HG03558 (cell line): Measurements from ENCODE around the gene MELTF.
A peak's percentile ranks its signal among the peaks of the same experiment; 100 is the strongest.

ENCODE experiments used
- ATAC-seq: cut with Tn5 transposase; IDR thresholded peaks from one replicate; pipeline ENCODE4 v1.9.1; 2021; ENCODE audit warnings: moderate number of reproducible peaks; ENCODE audit not compliant: unreplicated experiment; ENCODE audit errors: extremely low read depth

The MELTF gene

DNA sequence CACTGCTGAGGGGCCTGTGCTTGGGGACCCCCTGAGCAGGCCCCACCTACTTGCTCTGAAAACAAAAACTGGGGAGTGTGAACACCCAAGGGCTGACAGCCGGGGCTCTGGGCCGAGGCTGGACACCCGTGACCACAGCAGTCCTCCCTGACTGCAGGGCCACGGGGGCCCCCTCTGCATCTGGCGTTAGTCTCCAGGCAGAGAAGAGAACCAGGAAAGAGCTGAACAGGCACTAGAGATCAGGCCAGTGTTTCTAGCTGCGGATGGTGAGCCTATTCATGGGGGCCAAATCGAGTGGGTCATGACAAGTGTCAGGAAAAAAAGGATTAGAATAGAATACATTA lies 17.1 kb downstream of the MELTF start:
- ATAC-seq: no peak

- ATAC-seq: no peak
Measured at GRCh38 chr3:197011780-197012539, 17.7 kb downstream of the MELTF start.

- ATAC-seq: no peak
Measured at GRCh38 chr3:197010556-197011351, 18.9 kb downstream of the MELTF start.

- ATAC-seq: no peak
Measured at GRCh38 chr3:197009532-197010019, 20.0 kb downstream of the MELTF start.

DNA sequence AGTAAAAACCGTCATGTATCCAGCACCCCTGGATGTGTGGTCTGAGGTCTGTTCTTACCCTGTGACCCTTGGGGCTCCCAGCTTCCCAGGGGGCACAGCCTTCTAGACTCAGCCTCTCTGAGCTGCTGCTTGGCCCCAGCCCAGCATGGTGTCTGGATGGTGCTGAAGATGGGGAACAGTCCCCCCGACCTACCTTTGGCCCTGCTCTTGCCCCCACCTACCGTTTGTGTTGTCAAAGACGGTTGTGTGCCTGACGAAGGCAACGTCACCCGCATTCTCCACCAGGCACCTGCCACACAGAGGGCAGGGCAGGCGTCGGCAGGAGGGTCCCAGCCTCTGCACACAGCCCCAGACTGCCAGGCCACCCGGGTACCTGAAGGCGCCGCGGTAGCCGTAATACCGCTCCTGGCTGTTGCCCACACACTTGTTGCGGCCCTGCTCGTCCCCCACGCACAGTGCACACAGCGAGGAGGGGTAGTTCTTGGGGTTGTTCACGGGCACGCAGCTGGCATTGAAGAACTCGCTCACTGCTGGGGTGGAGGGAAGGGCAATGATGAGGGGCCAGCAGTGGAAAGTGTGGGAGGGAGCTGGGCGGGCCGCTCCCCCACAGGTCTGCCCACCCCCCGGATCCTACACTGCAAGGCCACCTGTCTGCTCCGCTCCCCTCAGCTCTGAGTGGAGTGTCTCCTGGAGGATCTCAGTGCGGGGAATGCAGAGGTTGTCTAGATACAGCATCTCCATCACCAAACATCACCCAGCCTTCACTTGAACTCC lies 21.0 kb downstream of the MELTF start:
- ATAC-seq: no peak

DNA sequence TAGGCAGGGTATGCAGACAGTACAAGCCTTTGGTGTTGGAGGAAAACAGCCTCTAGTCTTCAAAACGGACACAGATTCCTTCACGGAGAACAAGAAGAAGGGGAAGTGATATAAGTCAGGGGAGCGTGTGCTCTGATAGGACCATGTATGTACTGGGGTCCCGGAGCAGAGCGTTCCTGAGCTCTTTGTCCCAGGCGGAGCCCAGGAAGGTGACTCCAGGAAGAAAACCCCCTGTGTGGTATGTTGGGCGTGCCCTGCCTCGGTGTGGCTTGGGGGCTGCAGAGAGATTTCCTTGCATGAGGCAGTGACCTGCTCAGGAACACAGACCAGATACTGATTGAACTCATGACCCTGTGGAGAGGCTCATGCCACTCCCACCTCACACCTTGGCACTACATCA lies 21.7 kb downstream of the MELTF start:
- no peak for ATAC-seq

DNA sequence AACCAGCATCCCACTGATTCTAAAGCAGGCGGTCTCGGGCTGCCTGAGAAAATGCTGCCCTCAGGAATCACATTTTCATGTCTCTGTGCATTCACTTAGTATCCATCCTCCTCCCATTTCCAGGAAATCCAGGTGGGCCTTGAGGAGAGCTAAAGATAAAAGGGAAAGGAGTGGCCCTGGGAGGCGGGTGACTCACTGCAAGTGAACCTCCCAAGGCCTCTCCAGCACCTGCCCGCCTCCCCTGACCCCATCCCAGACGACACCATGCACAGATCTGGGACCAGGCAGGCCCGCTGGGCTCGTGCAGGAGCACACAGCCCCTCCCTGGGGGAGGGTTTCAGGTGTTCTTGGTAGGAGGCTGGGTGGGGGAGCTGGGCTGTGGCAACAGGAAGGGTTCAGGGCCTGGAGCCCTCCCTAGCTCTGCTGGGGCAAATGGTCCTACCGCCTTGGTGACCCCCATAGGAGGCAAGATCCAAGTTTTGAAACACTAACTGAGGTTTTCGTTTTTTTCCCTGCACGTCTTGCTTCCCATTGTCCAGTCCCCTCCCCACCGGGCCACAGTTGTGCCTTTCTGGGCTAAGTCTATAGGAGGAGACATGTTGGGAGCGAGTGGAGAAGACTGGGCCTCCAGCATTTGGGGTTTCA lies 22.2 kb downstream of the MELTF start:
- ATAC-seq: no peak

DNA sequence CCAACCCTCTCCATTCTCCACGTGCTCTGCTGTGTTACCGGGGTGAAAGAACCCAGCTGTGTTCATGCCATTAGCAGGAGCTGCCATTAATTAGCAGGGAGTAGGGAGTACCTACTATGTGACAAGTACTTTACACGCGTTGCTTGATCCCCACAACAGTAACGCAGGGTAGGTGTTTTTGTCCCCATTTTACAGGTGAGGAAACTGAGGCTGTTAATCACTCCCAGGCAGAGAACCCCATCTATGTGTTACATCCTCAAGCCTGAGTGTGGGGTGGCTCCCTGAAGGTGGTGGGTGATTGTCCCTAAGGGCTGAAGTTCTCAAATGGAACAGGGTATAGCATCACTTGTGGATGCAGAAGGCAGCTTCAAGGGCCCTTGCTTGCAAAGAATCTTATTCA lies 22.8 kb downstream of the MELTF start:
- no peak for ATAC-seq

DNA sequence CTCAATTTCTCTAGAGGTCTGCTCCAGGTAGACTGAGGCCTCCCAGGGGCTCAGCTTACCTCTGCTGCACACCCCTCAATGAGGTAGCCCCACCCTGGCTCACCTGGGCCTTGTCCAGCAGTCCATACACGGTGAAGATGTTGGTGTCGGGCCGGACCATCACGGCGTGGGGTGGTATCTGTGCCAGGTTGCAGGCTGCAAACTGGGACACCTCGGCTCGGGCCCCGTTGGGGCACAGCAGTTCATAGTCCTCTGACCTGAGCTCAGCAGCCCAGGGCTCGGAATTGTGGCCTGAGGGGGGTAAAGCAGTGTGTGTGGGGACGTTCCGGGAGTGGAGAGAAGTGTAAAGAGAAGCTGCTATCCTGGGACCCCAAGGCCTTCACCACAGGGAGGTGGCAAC lies 23.2 kb downstream of the MELTF start:
- ATAC-seq: no peak

- ATAC-seq: no peak
Measured at GRCh38 chr3:197003461-197004385, 25.9 kb downstream of the MELTF start.

GRCh38 chr3:197002701-197003454 lies 26.7 kb downstream of the MELTF start:
- peak; percentile 60 for ATAC-seq

DNA sequence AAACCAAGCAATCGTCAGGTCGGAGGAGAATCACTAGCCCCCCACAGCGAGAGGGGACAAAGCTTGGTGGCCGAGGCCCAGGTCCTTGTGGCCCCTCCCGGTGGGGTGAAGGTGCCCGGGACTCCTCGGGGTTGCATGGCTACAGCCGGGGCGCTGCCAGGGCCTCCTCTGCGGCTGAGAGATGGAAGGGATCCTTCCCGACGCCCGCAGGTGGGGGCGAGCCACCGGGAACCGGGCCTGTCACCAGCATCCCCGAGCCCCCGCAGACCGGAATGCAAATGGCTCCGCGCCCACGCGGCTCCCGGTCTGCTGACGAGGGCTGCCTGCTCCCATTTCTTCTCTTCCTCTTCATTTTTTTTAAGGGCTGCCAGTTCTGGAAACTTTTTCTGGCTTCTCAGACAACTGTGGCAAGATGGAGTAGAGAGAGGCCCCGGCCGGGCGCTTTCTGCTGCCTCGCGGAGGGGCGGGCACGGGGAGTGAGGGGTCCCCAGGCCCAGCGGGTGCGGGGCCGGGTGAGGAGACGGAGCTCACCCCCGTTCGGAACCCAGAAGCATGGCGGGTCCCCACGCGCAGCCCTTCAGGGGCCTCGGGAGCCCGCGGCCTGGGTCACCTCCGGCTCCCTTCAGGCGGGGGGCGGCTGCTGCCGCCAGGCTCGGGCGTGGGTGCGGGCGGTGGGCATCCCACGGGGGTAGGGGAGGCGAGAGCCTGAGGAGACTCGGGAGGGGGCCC lies 27.5 kb downstream of the MELTF start:
- no peak for ATAC-seq

- no peak for ATAC-seq
Measured at GRCh38 chr3:197001106-197001971, 28.3 kb downstream of the MELTF start.

DNA sequence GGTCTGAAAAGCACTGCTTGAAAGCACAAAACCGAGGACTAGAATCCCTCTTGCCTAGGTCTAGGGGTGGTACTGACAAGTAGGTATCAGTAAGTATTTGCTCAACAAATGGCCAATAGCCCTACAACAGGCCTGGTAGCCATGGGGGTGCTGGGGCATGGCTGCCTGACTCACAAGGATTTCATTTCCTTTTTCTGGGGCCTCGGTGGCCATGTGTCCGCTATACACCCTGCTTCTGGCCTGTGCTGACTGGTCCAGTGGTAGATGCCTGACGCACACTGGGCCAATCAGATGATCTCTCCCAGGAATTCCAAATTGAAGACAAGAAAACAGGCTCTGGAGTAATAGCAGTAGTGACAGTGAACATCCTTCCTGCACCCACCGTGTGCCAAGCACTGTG lies 29.4 kb downstream of the MELTF start:
- ATAC-seq: no peak

DNA sequence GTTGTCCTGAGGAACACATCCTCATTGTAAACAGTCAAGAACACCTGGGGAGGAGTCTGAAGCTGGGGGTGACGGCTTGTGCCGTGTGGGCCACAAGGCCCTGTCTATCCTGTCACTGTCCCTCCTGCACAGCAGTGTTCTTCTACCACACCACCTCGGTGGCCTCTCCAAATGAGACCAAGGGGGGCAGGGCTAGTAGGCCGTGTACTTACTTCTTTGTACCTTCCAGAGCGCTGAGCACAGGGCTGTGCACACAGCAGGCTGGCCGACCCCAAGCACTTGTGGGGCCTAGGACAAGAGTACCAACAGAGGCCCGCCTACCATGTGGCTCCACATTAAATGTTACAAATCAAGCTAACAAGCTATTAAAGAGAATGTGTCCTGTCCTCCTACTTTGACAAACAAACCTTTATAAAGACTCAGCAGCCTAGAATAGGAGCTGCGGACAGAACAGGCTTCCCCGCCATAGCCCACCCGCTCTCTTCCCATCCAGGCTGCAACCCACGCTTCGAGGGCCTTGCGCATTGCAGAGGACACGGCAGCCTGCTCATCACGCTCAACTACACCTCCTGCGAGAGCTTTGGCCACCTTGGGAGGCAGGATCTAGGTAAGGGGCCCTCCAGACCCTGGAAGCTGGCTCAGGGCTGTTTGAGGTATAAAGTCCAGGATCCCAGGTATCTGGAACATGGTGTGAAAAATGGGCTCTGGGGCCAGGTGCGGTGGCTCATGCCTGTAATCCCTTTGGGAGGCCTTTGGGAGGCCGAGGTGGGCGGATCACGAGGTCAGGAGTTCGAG lies 30.5 kb downstream of the MELTF start:
- no peak for ATAC-seq

DNA sequence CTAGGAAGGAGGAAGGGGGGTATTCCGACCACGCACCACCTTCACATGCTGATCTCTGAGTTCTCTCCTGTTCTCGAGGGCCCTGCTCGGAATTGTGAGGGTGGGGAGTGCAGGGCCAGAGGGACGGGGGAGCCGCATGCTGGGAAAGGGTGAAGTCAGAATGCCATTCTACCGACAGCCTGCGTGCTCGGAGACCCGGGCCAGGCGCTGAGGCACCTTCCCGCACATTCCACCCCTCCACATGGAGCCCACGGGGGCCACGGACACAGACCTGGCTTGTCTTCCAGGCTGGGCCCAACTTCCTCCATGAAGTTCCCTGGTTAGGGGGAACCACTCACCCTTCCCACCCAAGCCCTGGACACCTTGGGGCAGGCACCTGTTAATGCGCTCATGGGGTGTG lies 32.3 kb downstream of the MELTF start:
- ATAC-seq: no peak
